ENCODE results near the gene SAMM50.

The SAMM50 gene

DNA sequence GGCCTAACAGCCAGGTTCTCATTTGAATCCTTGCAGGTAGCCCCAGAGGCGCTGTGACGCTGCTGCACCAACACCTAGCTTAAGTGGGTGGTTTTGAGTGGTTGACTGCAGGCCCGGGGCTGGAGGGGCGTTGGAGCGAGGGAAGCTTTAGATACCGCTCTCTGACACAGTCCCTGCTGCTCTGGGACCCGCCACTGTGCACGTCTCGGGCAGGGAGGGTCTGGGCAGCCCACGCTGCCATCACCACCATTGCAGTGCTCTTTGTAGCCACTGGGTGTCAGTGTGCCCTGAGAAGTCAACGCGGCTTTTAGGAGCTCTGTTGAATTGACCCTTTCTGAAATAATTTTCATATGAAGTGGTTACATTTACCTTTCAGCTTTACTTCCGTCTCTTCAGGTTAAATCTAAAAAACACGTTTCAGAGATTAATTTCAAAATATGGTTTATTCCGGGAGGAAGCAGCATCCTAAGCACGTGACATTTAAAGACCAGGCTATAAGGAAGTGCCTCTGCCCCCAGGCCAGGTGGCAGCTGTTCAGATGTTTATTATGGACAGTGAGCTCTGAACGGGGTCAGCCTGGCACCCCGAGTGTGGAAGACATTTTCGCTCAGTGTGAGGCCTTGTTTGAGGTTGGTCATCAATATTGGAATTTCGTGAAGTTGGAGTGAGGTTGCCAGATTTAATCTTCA lies 38.0 kb downstream of the SAMM50 start:
- H3K4me3 ChIP-seq (ENCODE audit: control insufficient read depth, low read depth, low read length): no peak overlapping the region
- TF ChIP-seq, protein P1, sequence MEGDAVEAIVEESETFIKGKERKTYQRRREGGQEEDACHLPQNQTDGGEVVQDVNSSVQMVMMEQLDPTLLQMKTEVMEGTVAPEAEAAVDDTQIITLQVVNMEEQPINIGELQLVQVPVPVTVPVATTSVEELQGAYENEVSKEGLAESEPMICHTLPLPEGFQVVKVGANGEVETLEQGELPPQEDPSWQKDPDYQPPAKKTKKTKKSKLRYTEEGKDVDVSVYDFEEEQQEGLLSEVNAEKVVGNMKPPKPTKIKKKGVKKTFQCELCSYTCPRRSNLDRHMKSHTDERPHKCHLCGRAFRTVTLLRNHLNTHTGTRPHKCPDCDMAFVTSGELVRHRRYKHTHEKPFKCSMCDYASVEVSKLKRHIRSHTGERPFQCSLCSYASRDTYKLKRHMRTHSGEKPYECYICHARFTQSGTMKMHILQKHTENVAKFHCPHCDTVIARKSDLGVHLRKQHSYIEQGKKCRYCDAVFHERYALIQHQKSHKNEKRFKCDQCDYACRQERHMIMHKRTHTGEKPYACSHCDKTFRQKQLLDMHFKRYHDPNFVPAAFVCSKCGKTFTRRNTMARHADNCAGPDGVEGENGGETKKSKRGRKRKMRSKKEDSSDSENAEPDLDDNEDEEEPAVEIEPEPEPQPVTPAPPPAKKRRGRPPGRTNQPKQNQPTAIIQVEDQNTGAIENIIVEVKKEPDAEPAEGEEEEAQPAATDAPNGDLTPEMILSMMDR (conservative IDR thresholded peaks at IDR 0.05; ENCODE audit: control insufficient read depth, insufficient read depth, low read depth, low read length): peak; percentile 96
- peak; percentile 64 for DNase-seq (ENCODE audit: low read depth)

DNA sequence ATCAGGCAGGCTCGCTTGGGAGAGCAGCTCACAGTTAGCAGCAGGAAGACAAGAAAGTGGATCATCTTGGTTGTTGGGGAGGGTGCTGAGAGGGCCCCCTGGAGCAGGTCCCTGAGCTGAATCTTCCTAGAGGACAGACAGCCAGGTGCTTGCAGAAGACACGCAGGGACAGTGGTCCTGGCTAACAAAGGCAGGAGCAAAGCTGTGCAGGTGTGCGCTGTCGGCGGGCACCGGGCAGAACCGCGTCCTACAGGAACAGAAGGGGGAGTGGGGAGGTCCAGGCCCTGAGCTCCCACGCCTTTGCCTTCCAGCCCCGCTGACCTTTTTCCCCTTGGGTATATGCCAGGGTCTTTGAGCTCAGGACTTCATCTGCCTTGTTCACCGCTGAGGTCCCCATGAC lies 38.8 kb downstream of the SAMM50 start:
- no peak for DNase-seq (ENCODE audit: low read depth)
- no peak overlapping the region for H3K4me3 ChIP-seq (ENCODE audit: control insufficient read depth, low read depth, low read length)
- TF ChIP-seq, protein P1 (conservative IDR thresholded peaks at IDR 0.05; ENCODE audit: control insufficient read depth, insufficient read depth, low read depth, low read length): no peak

DNA sequence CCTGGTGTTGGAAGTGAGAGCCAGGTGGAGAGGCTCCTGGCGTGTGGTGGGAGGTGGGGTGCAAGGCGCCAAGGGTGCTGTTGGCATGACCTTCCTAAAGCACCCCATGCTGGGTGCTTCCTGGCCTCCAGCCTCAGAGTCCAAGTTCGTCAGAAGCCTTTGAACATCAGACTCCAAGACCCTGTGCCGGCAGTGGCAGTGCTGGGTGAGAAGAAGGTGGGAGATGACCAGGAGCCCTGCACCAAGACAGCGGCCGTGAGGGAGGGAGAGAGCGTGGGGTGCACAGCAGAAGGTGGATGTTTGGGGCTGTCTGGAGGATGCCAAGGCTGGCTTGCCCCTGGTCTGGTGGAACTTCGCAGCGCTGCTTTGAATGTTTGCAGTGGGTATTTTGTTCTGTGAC lies 39.2 kb downstream of the SAMM50 start:
- no peak overlapping the region for H3K4me3 ChIP-seq (ENCODE audit: control insufficient read depth, low read depth, low read length)
- DNase-seq (ENCODE audit: low read depth): no peak
- TF ChIP-seq, protein P1 (conservative IDR thresholded peaks at IDR 0.05; ENCODE audit: control insufficient read depth, insufficient read depth, low read depth, low read length): no peak

DNA sequence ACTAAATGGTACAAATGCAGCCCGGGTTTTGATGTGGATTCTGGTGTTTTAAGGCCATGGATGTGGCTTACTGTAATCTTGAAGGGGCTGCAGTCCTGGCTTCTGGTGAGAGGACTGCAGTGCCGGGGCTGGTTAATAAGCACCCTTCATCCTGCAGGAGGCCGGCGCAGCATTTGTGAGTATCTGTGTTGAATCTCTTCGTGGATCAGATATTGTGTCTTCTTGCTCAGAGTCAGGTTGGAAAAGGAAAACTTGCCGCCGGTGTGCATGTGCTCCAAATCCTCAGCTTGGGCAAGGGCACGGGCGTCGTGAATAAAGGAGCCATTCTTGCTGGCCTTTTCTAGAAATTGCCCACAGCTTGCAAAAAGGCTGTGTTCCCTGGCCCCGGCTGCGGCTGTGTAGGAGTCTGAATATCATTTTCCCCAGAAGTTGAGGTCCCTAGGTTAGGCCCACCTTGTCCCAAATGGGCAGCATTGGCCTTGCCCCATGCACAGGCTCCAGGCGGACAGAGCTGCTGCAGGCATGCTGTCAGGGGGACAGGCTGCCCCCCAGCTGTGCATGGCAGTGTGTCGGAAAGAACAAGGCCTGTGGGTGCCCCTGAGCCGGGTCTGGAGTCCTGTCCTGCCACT lies 39.9 kb downstream of the SAMM50 start:
- DNase-seq (ENCODE audit: low read depth): no peak
- no peak overlapping the region for H3K4me3 ChIP-seq (ENCODE audit: control insufficient read depth, low read depth, low read length)
- TF ChIP-seq, protein P1 (conservative IDR thresholded peaks at IDR 0.05; ENCODE audit: control insufficient read depth, insufficient read depth, low read depth, low read length): no peak

DNA sequence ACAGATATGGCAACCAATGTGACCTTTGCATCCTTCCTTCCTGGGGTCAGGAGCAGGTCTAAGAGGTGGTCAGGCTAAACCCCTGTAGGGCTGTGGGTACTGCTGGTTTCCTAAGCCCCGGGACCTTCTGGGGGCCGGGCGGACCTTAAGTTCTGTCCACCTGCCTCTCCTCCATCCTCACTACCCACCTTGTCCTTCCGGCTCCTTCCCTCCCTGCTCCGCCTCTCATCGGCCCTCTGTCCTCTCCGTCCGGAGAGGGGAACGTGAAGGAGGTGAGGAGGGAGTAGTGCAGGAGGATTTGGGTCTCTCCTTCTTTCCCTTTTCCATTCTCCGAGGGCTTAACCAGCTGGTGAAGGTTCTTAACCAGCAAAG lies 40.5 kb downstream of the SAMM50 start:
- H3K4me3 ChIP-seq (ENCODE audit: control insufficient read depth, low read depth, low read length): no peak overlapping the region
- TF ChIP-seq, protein P1 (conservative IDR thresholded peaks at IDR 0.05; ENCODE audit: control insufficient read depth, insufficient read depth, low read depth, low read length): no peak
- DNase-seq (ENCODE audit: low read depth): no peak

DNA sequence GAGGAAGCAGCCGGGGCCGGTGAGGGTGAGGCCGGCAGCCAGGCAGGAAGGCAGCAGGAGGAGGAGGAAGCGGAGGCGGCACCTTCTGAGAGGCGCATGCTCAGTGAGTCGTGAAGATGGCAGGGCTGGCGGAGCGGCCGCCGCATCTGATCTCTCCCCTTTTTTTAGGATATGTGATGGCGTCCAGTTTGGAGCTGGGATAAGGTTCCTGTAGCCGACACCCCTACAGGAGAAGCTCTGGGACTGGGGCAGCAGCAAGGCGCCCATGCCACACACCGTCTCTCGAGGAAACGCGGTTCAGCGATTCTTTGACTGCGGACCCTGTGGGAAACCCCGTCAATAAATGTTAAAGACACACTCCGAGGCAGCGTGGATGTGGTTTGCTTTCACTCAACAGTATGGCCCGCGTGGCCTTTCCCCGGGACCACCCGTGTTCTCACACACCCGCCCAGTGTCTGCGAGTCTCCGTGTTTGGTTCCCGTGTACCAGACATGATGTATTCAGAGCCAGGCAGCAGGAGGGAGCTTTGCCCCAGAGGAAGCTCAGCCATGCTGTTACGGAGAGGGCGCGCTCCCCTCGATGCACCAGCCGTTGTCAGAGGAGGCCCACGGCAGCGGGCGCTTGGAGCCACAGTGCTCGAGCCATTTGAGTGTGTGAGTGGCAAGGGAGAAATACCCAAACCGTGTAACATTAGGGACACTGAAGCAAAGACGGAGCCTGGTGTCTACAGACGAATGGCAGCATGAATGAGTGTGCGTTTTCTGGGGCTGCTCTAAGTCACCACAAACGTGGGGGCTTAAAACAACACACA lies 41.1 kb downstream of the SAMM50 start:
- no peak for DNase-seq (ENCODE audit: low read depth)
- TF ChIP-seq, protein P1 (conservative IDR thresholded peaks at IDR 0.05; ENCODE audit: control insufficient read depth, insufficient read depth, low read depth, low read length): no peak
- no peak overlapping the region for H3K4me3 ChIP-seq (ENCODE audit: control insufficient read depth, low read depth, low read length)
